GM18909 (cell line): ENCODE measurements around the gene CNP.

Experiments
- ATAC-seq: cut with Tn5 transposase; IDR thresholded peaks from one replicate; pipeline ENCODE4 v1.9.1; 2021; ENCODE audit warnings: mild to moderate bottlenecking; ENCODE audit not compliant: unreplicated experiment, poor library complexity

The CNP gene

GRCh38 chr17:41939693-41940090 is 26.9 kb upstream of the CNP start:
- ATAC-seq: no peak

GRCh38 chr17:41941168-41941567 is 25.4 kb upstream of the CNP start:
- ATAC-seq: no peak

GRCh38 chr17:41942626-41943373 is 23.8 kb upstream of the CNP start:
- no peak for ATAC-seq

- no peak for ATAC-seq
Measured at GRCh38 chr17:41943492-41943891, 23.1 kb upstream of the CNP start.

- ATAC-seq: no peak
Measured at GRCh38 chr17:41944943-41945342, 21.7 kb upstream of the CNP start.

GRCh38 chr17:41948762-41949460 is 17.7 kb upstream of the CNP start:
- no peak for ATAC-seq

GRCh38 chr17:41956522-41956921 is 10.1 kb upstream of the CNP start:
- ATAC-seq: no peak

GRCh38 chr17:41957031-41957868 is 9.3 kb upstream of the CNP start:
- ATAC-seq: no peak

- ATAC-seq: no peak
Measured at GRCh38 chr17:41957869-41958439, 8.6 kb upstream of the CNP start.

- no peak for ATAC-seq
Measured at GRCh38 chr17:41959030-41959335, 7.6 kb upstream of the CNP start.

GRCh38 chr17:41959336-41960095 is 7.1 kb upstream of the CNP start:
- ATAC-seq: no peak

- ATAC-seq: no peak
Measured at GRCh38 chr17:41962111-41962510, 4.5 kb upstream of the CNP start.

- no peak for ATAC-seq
Measured at GRCh38 chr17:41962768-41963434, 3.7 kb upstream of the CNP start.

- no peak for ATAC-seq
Measured at GRCh38 chr17:41965694-41966462, 717 bp upstream of the CNP start.

GRCh38 chr17:41967141-41967920 is 736 bp downstream of the CNP start:
- ATAC-seq: peak; percentile 11

GRCh38 chr17:41967921-41968578 is 1.5 kb downstream of the CNP start:
- no peak for ATAC-seq

- no peak for ATAC-seq
Measured at GRCh38 chr17:41968676-41969075, 2.1 kb downstream of the CNP start.

- no peak for ATAC-seq
Measured at GRCh38 chr17:41970901-41971331, 4.3 kb downstream of the CNP start.
